HCT116 (cell line): ENCODE data around the gene SLC27A3. TPM values are rescaled to one million over a fixed set of nuclear protein-coding genes. Genes with fewer than 3 reads are reported as not detected.

Experiments used
- ATAC-seq: fragments of 200-7000 bp; cut with Tn5 transposase; 2 replicates; pipeline ENCODE4 v1.9.1; 2020; ENCODE audit warnings: mild to moderate bottlenecking, moderate library complexity
- BruUV-seq: library from RNA; stranded (reverse); fragments of 400-500 nt; replicated peaks from 2 replicates; lab custom pipeline; 2021; lab: Mats Ljungman, UMichigan
- CTCF ChIA-PET: fragments of 300-600 bp; sonication (Branson Sonifier 250); formaldehyde crosslinking; loops from one replicate; lab custom pipeline; 2021; ENCODE audit warnings: antibody characterized with exemption; lab: Charles Lee
- POLR2A ChIA-PET: fragments of 300-600, 350-600 bp; sonication (Branson Sonifier 250); formaldehyde crosslinking; loops from one replicate; lab custom pipeline; 2021; ENCODE audit warnings: antibody characterized with exemption; lab: Charles Lee
- RAD21 ChIA-PET, 2 experiments: fragments of 300-600 bp; sonication (Branson Sonifier 250); formaldehyde crosslinking; loops; one replicate each; lab custom pipeline; 2023; ENCODE audit warnings: low total read pairs in 2 of 2; ENCODE audit not compliant: uncharacterized antibody in 2 of 2, unreplicated experiment in 2 of 2, low non-redundant PET in 1 of 2; lab: Charles Lee
- DNase-seq: peaks from one replicate; pipeline ENCODE4 v3.0.0-alpha.2; 2010; ENCODE audit warnings: low read depth, low spot score
- H2AFZ ChIP-seq: fragments of 200-600 bp; shearing (Covaris generic), sonication (generic); 2 replicates; pipeline ENCODE4 v1.6.1; 2017; ENCODE audit warnings: low read depth, mixed run types, mixed read lengths, antibody characterized with exemption, low read length; ENCODE audit not compliant: poor library complexity, severe bottlenecking
- H3K27ac ChIP-seq: 2 replicates; pipeline ENCODE4 v1.5.1; 2012; ENCODE audit warnings: low read depth, low read length
- H3K27me3 ChIP-seq: fragments of 200-600 bp; sonication (generic); 2 replicates; pipeline ENCODE4 v1.6.1; 2016; ENCODE audit warnings: mixed run types, low read length, mixed read lengths; ENCODE audit not compliant: insufficient read depth
- H3K36me3 ChIP-seq, 2 experiments: fragments of 200-500 bp in 1 of 2; fragments of 200-600 bp in 1 of 2; sonication (Bioruptor generic) in 1 of 2; sonication (generic) in 1 of 2; 2 replicates each; pipeline versions ENCODE4 v1.5.1 to v1.6.1; 2014 to 2016; ENCODE audit warnings: low read length in 2 of 2, inconsistent platforms in 1 of 2, mixed read lengths in 1 of 2, mixed run types in 1 of 2; ENCODE audit not compliant: insufficient read depth in 2 of 2, control insufficient read depth in 1 of 2
- H3K4me1 ChIP-seq, 2 experiments: fragments of 200-600 bp in 1 of 2; sonication (generic) in 1 of 2; 2 replicates each; pipeline versions ENCODE4 v1.5.1 to v1.6.1; 2012 to 2017; ENCODE audit warnings: low read length in 2 of 2, inconsistent platforms in 1 of 2, mild to moderate bottlenecking in 1 of 2, mixed read lengths in 1 of 2, mixed run types in 1 of 2, moderate library complexity in 1 of 2; ENCODE audit not compliant: insufficient read depth in 2 of 2, control insufficient read depth in 1 of 2
- H3K4me2 ChIP-seq: fragments of 200-600 bp; sonication (generic); 2 replicates; pipeline ENCODE4 v1.6.1; 2017; ENCODE audit warnings: mixed run types, low read length, mixed read lengths
- H3K4me3 ChIP-seq, 2 experiments: fragments of 200-600 bp in 1 of 2; sonication (generic) in 1 of 2; replicated peaks in 1 of 2; 2 replicates each; pipeline ENCODE4 v1.5.1; 2011 to 2016; ENCODE audit warnings: low read length in 2 of 2, control low read depth in 1 of 2, low read depth in 1 of 2, mild to moderate bottlenecking in 1 of 2, mixed read lengths in 1 of 2, mixed run types in 1 of 2
- H3K79me2 ChIP-seq: fragments of 200-600 bp; sonication (generic); 2 replicates; pipeline ENCODE4 v1.6.1; 2017; ENCODE audit warnings: mild to moderate bottlenecking, mixed run types, low read length, moderate library complexity, mixed read lengths; ENCODE audit not compliant: insufficient read depth
- H3K9ac ChIP-seq: fragments of 200-600 bp; sonication (generic); 2 replicates; pipeline ENCODE4 v1.6.1; 2016; ENCODE audit warnings: low read length, mixed read lengths
- H3K9me2 ChIP-seq: fragments of 200-600 bp; sonication (generic), shearing (Covaris generic); 2 replicates; pipeline ENCODE4 v1.6.1; 2017; ENCODE audit warnings: mixed run types, mild to moderate bottlenecking, moderate library complexity; ENCODE audit not compliant: insufficient read depth
- H3K9me3 ChIP-seq, 2 experiments: fragments of 200-500 bp in 1 of 2; fragments of 200-600 bp in 1 of 2; sonication (Bioruptor generic) in 1 of 2; sonication (generic) in 1 of 2; 2 replicates each; pipeline ENCODE4 v1.6.1; 2014 to 2017; ENCODE audit warnings: low read length in 2 of 2, mixed read lengths in 2 of 2, inconsistent platforms in 1 of 2, low read depth in 1 of 2, mild to moderate bottlenecking in 1 of 2, mixed run types in 1 of 2, moderate library complexity in 1 of 2; ENCODE audit not compliant: control insufficient read depth in 1 of 2, insufficient read depth in 1 of 2
- H4K20me1 ChIP-seq: fragments of 200-600 bp; sonication (generic), shearing (Covaris generic); 2 replicates; pipeline ENCODE4 v1.6.1; 2017; ENCODE audit warnings: mixed run types, mild to moderate bottlenecking, moderate library complexity; ENCODE audit not compliant: insufficient read depth
- ATF3 ChIP-seq: IDR thresholded peaks from 2 replicates; pipeline ENCODE4 v1.6.1; 2012
- EZH2phosphoT487 ChIP-seq: fragments of 200-600 bp; IDR thresholded peaks from 2 replicates; pipeline ENCODE4 v1.6.1; 2018; ENCODE audit warnings: antibody characterized with exemption, borderline replicate concordance
- POLR2AphosphoS5 ChIP-seq: IDR thresholded peaks from 2 replicates; pipeline ENCODE4 v1.6.1; 2011; ENCODE audit warnings: mild to moderate bottlenecking, low read depth, low read length, moderate library complexity
- SRF ChIP-seq: IDR thresholded peaks from 2 replicates; pipeline ENCODE4 v1.6.1; 2012; ENCODE audit warnings: low read depth
- intact Hi-C: fragments of 100-400 bp; cut with micrococcal nuclease; formaldehyde crosslinking; loops from 2 replicates; pipeline ENCODE4 v1.10.0; 2022
- total RNA-seq: library from RNA; stranded (reverse); gene quantifications from one replicate; pipeline ENCODE4 v1.2.1, GENCODE V29; 2021; ENCODE audit not compliant: unreplicated experiment
- TF ChIP-seq, protein P1 (sequence below): IDR thresholded peaks from 2 replicates; pipeline ENCODE4 v1.6.1; 2011; ENCODE audit warnings: mild to moderate bottlenecking, low read length, moderate library complexity; ENCODE audit not compliant: insufficient replicate concordance; ENCODE audit errors: extremely low read depth

The SLC27A3 gene
- total RNA-seq, 1 experiment from 2014 or later = 14.3 TPM

DNA sequence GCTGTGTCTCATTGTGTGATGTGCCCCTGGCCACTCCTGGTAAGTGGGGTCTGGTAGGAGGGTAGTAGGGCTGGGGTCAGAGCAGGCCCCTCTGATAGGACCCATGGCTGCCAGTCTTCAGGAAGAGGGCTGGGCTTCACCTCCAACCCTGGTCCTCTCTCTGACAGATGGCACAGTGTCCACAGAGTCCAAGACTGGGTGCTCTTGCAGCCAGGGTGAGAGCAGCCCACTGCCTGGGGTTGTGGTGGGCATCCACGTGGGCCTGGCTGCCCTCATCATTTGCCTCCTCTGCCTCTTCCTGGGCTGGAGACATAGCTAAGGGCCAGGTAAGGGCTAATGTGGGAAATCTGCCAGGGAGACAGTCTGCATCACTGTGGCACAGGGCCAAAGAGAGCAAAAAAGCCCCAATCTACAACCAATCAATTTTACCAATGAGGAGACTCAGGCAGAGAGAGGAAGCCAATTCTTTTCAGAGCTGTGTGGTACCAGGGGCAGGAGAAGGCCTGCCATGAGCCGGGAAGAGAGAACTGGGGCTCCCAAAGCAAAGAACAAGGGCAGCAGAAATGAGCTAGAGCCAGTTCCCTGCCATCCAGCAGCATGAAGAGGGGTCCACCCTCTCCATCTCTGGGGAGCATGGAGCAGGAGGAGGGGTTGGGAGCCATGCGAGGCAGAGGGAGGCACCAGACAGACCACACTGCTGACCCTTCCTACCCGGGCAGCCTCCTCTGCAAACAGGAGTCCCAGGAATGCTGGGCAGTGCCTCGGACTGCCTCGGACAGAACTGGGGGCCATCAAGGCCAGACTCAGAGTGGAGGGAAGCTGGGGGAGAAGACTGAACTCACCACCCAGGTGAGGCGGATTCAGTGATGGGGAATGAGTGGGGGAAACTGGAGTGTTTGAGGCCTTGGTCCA lies 26.8 kb downstream of the SLC27A3 start:
- Histone ChIP-seq H3K4me2 (no peak overlapping the region), H2AFZ (no peak overlapping the region), H3K4me1 (peaks cover 5 to 12% of the 10 kb centered on the region in 2 experiments; a peak in 3 of 4 replicates), H3K79me2 (no peaks in the 10 kb centered on the region), H3K9ac (no peak overlapping the region), H3K27ac (no peak overlapping the region), H3K27me3 (no peaks in the 10 kb centered on the region), H3K36me3 (no peaks in the 10 kb centered on the region), H3K4me3 (no peak overlapping the region), H3K9me2 (no peaks in the 10 kb centered on the region), H3K9me3 (no peaks in the 10 kb centered on the region), H4K20me1 (no peaks in the 10 kb centered on the region)
- DNase-seq = no peak
- ATAC-seq = no peak
- CTCF ChIA-PET = no interaction called here
- intact Hi-C loops = no loop called here
- no peak for TF ChIP-seq ATF3
- no peak for TF ChIP-seq SRF
- TF ChIP-seq, protein P1, sequence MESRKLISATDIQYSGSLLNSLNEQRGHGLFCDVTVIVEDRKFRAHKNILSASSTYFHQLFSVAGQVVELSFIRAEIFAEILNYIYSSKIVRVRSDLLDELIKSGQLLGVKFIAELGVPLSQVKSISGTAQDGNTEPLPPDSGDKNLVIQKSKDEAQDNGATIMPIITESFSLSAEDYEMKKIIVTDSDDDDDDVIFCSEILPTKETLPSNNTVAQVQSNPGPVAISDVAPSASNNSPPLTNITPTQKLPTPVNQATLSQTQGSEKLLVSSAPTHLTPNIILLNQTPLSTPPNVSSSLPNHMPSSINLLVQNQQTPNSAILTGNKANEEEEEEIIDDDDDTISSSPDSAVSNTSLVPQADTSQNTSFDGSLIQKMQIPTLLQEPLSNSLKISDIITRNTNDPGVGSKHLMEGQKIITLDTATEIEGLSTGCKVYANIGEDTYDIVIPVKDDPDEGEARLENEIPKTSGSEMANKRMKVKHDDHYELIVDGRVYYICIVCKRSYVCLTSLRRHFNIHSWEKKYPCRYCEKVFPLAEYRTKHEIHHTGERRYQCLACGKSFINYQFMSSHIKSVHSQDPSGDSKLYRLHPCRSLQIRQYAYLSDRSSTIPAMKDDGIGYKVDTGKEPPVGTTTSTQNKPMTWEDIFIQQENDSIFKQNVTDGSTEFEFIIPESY = no peak
- no peak for TF ChIP-seq POLR2AphosphoS5
- no peak for TF ChIP-seq EZH2phosphoT487
- no TSS peak for BruUV-seq
- RAD21 ChIA-PET = no interaction called here
- POLR2A ChIA-PET = no interaction called here
